ENCODE measurements around the gene MEF2A. TPM values are rescaled to one million over a fixed set of nuclear protein-coding genes. Genes with fewer than 3 reads are reported as not detected.

The MEF2A gene
- total and polyA plus RNA-seq, 2 donors (not counting 1 experiment from before 2014, with no cell fraction given): 44.0 to 102 TPM

DNA sequence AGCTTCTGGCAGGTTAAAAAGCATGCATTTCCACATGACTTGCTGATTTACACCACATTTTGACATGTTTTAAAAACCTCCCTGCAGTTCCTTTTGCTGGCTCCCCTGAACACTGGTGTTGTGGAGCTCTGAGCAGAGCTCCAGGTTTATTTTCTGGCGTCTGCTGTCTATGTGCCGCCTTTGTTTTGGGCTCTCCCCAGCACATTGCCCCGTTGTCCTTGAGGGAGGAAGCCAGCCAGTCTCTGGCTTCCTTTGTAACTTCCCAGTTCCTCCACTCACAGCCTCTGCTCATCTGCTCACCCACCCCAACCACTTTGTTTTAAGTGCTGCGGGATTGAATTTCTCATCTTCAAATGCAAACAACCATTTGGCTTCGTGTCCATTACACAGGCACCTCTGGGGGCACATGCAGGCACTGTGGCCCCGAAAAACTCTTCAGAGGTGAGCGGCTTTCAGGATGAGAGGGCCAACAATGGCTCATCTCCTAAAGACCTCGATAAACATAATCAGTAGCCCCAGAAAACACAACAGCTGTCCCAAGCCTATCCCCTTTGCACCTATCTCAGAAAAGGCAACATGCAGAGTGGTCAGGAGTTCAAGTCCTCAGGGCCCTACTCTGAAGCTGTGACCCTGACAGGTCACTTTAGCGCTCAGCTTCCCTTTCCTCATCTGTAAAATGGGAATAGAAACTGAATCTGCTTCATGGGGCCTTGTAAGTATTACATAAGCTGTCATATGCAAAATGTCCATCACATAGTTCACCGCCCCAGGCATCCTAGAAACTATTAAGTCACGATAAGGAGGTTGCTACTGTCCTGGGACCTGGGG, 1.3 kb upstream of the MEF2A start:
- Histone ChIP-seq H3K4me3 (ENCODE audit: control extremely low read depth in 1 of 5, extremely low read depth in 1 of 5, insufficient read depth in 1 of 5, low read depth in 2 of 5, low read length in 4 of 5) (peak overlapping the region in 4 of 5 experiments; percentile 45 to 62 (median 54)), H3K27me3 (replicated peaks in 1 of 4; ENCODE audit: control extremely low read depth in 1 of 4, control insufficient read depth in 3 of 4, insufficient read depth in 4 of 4, low read length in 3 of 4) (no peaks in the 10 kb centered on the region), H3K36me3 (replicated peaks in 1 of 2; ENCODE audit: control extremely low read depth in 1 of 2, control insufficient read depth in 1 of 2, extremely low read depth in 1 of 2, insufficient read depth in 2 of 2, low read length in 1 of 2) (peaks cover 0 to 2% of the 10 kb centered on the region in 2 experiments), H2AFZ (ENCODE audit: insufficient read depth, low read depth, low read length, poor library complexity, severe bottlenecking) (peak overlapping the region; percentile 73), H3K79me2 (ENCODE audit: control insufficient read depth, insufficient read depth, low read length) (peaks cover 32% of the 10 kb centered on the region), H3K27ac (ENCODE audit: low read length in 2 of 2) (peak overlapping the region; percentile 97 to 98), H3K4me2 (replicated peaks; ENCODE audit: low read depth, low read length, poor library complexity, severe bottlenecking) (peak overlapping the region; percentile 92), H3K4me1 (ENCODE audit: control insufficient read depth in 2 of 2, insufficient read depth in 2 of 2, low read length in 2 of 2) (peaks cover 33 to 37% of the 10 kb centered on the region in 2 donors), H4K20me1 (ENCODE audit: control insufficient read depth, insufficient read depth, low read length, poor library complexity, severe bottlenecking) (peaks cover 17% of the 10 kb centered on the region), H3K9ac (ENCODE audit: low read length) (peak overlapping the region; percentile 62), H3K9me3 (ENCODE audit: control extremely low read depth in 1 of 3, control insufficient read depth in 2 of 3, insufficient read depth in 1 of 3, low read length in 2 of 3) (no peaks in the 10 kb centered on the region)
- intact Hi-C loops (cut with micrococcal nuclease): loop anchor here (1.0 to 5.0 kb wide), 5 partner anchors 52 to 312 kb away; partner anchors contain the start of gene LRRC28
- ATAC-seq (ENCODE audit: low read depth) (peak; percentile 23), DNase-seq (peak; percentile 86)
- H3K27ac Mint-ChIP-seq: peak overlapping the region; percentile 98
- H3K9me3 Mint-ChIP-seq (ENCODE audit: insufficient read depth): no peaks in the 10 kb centered on the region
- TF ChIP-seq, protein P1, sequence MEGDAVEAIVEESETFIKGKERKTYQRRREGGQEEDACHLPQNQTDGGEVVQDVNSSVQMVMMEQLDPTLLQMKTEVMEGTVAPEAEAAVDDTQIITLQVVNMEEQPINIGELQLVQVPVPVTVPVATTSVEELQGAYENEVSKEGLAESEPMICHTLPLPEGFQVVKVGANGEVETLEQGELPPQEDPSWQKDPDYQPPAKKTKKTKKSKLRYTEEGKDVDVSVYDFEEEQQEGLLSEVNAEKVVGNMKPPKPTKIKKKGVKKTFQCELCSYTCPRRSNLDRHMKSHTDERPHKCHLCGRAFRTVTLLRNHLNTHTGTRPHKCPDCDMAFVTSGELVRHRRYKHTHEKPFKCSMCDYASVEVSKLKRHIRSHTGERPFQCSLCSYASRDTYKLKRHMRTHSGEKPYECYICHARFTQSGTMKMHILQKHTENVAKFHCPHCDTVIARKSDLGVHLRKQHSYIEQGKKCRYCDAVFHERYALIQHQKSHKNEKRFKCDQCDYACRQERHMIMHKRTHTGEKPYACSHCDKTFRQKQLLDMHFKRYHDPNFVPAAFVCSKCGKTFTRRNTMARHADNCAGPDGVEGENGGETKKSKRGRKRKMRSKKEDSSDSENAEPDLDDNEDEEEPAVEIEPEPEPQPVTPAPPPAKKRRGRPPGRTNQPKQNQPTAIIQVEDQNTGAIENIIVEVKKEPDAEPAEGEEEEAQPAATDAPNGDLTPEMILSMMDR (IDR thresholded peaks at IDR 0.05): no peak
- TF ChIP-seq EZH2 (IDR thresholded peaks at IDR 0.05; ENCODE audit: borderline replicate concordance, insufficient read depth, low read depth, low read length, poor library complexity, severe bottlenecking): no peak
- H3K27me3 Mint-ChIP-seq: no peaks in the 10 kb centered on the region
- H3K4me1 Mint-ChIP-seq: peaks cover 43% of the 10 kb centered on the region
- 21% methylated on average over 9 of the region's 11 CpGs for WGBS (ENCODE audit: insufficient coverage)
- ChIA-PET CTCF (interaction anchor here (0.6 to 7.6 kb wide), 13 partner anchors 18 to 292 kb away, joined by 3 to 49 read pairs (median 4); no protein-coding TSS in a partner anchor), POLR2A (interaction anchor here (0.6 to 4.6 kb wide), 7 partner anchors 8 to 169 kb away, joined by 3 to 64 read pairs (median 9); partner anchors contain the start of gene LYSMD4)
- peak overlapping the region; percentile 74 for H3K4me3 Mint-ChIP-seq

DNA sequence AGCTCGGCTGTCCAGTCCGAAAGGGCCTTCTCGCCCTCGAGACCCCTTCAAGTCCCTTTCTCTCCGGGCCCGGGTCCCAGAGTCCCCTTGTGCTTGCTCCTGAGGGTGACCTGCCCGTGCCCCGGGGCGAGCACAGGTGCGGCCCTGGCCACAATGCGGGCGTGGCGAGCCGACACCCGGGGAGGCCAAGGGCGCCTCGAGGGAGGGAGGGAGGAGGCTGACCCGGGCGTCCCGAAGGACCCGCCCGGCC, 810 bp upstream of the MEF2A start:
- Histone ChIP-seq H3K4me3 (ENCODE audit: control extremely low read depth in 1 of 5, extremely low read depth in 1 of 5, insufficient read depth in 1 of 5, low read depth in 2 of 5, low read length in 4 of 5) (peak overlapping the region in 4 of 5 experiments; percentile 45 to 62 (median 54)), H3K79me2 (ENCODE audit: control insufficient read depth, insufficient read depth, low read length) (peaks cover 36% of the 10 kb centered on the region), H3K27ac (ENCODE audit: low read length in 2 of 2) (peak overlapping the region; percentile 97 to 98), H3K27me3 (replicated peaks in 1 of 4; ENCODE audit: control extremely low read depth in 1 of 4, control insufficient read depth in 3 of 4, insufficient read depth in 4 of 4, low read length in 3 of 4) (no peaks in the 10 kb centered on the region), H3K9ac (ENCODE audit: low read length) (peak overlapping the region; percentile 62), H4K20me1 (ENCODE audit: control insufficient read depth, insufficient read depth, low read length, poor library complexity, severe bottlenecking) (peaks cover 17% of the 10 kb centered on the region), H2AFZ (ENCODE audit: insufficient read depth, low read depth, low read length, poor library complexity, severe bottlenecking) (peak overlapping the region; percentile 73), H3K4me2 (replicated peaks; ENCODE audit: low read depth, low read length, poor library complexity, severe bottlenecking) (peak overlapping the region; percentile 92), H3K36me3 (replicated peaks in 1 of 2; ENCODE audit: control extremely low read depth in 1 of 2, control insufficient read depth in 1 of 2, extremely low read depth in 1 of 2, insufficient read depth in 2 of 2, low read length in 1 of 2) (peaks cover 0 to 2% of the 10 kb centered on the region in 2 experiments), H3K9me3 (ENCODE audit: control extremely low read depth in 1 of 3, control insufficient read depth in 2 of 3, insufficient read depth in 1 of 3, low read length in 2 of 3) (no peaks in the 10 kb centered on the region), H3K4me1 (ENCODE audit: control insufficient read depth in 2 of 2, insufficient read depth in 2 of 2, low read length in 2 of 2) (peaks cover 33 to 37% of the 10 kb centered on the region in 2 donors)
- peaks cover 43% of the 10 kb centered on the region for H3K4me1 Mint-ChIP-seq
- CTCF ChIA-PET: interaction anchor here (0.6 to 7.6 kb wide), 13 partner anchors 19 to 292 kb away, joined by 3 to 49 read pairs (median 4); no protein-coding TSS in a partner anchor
- no peaks in the 10 kb centered on the region for H3K27me3 Mint-ChIP-seq
- intact Hi-C loops (cut with micrococcal nuclease): loop anchor here (1.0 to 5.0 kb wide), 5 partner anchors 53 to 313 kb away; partner anchors contain the start of gene LRRC28
- TF ChIP-seq, protein P1 (IDR thresholded peaks at IDR 0.05): no peak
- no peak for TF ChIP-seq EZH2 (IDR thresholded peaks at IDR 0.05; ENCODE audit: borderline replicate concordance, insufficient read depth, low read depth, low read length, poor library complexity, severe bottlenecking)
- no peak for DNase-seq
- POLR2A ChIA-PET: interaction anchor here (0.6 to 4.6 kb wide), 9 partner anchors 9 to 168 kb away, joined by 3 to 64 read pairs (median 9); partner anchors contain the start of gene LYSMD4
- H3K9me3 Mint-ChIP-seq (ENCODE audit: insufficient read depth): no peaks in the 10 kb centered on the region
- H3K4me3 Mint-ChIP-seq: peak overlapping the region; percentile 74
- H3K27ac Mint-ChIP-seq: peak overlapping the region; percentile 98
- no peak for ATAC-seq (ENCODE audit: low read depth)
- 10% methylated on average over 22 of the region's 22 CpGs for WGBS (ENCODE audit: insufficient coverage)
